Activated effector memory CD4-positive, alpha-beta T cell treated with Interleukin-2 at 50 U/mL for 16 hours (primary cell): Measurements from ENCODE around the gene PLA2G2E.
A peak's percentile ranks its signal among the peaks of the same experiment; 100 is the strongest.

ENCODE experiments used
- DNase-seq: peaks from one replicate; pipeline ENCODE4 v3.0.0-alpha.2; 2020

The PLA2G2E gene

DNA sequence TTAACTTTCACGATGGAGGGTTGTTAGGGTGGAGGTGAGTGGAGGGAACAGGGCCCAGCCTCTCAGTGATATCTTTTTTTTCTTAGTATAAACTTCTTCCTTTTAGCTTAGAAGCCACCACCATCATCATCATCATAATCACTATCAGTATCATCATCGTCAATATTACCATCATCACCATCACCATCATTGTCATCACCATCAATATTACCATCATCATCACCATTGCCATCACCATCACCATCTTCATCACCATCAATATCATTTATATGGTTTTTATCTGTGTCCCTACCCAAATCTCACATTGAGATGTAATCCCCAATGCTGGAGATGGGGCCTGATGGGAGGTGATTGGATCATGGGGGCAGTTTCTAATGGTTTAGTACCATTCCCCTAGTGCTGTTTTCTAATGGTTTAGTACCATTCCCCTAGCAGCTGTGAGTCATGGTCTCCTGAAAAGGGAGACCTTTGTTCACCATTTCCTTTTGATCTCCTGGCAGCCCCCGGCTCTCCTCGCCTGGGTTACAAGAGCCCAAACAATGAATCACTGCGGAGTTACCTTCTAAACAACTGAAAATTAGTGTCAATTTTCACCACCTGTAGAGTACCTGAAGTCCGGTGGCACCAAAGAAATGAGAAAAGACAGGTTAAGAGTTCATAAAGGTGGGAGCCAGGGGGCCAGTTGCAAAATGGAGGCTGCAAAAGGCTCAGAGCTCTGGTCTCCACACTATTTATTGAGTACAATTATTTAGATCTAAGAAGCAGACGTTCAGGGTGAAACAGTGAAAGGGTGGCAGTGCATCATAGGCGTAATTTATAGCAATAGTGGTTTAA, 3.1 kb upstream of the PLA2G2E start:
- no peak for DNase-seq

- DNase-seq = no peak
These were observed 2.1 kb upstream of the PLA2G2E start for GRCh38 chr1:19925342-19926070.

- DNase-seq = no peak
These were observed 533 bp upstream of the PLA2G2E start for GRCh38 chr1:19923953-19924346.

- no peak for DNase-seq
These were observed 1.3 kb downstream of the PLA2G2E start for GRCh38 chr1:19922015-19922688.

- no peak for DNase-seq
These were observed 2.1 kb downstream of the PLA2G2E start for GRCh38 chr1:19921310-19921709.

- no peak for DNase-seq
These were observed 3.2 kb downstream of the PLA2G2E start for GRCh38 chr1:19920132-19920710.

DNA sequence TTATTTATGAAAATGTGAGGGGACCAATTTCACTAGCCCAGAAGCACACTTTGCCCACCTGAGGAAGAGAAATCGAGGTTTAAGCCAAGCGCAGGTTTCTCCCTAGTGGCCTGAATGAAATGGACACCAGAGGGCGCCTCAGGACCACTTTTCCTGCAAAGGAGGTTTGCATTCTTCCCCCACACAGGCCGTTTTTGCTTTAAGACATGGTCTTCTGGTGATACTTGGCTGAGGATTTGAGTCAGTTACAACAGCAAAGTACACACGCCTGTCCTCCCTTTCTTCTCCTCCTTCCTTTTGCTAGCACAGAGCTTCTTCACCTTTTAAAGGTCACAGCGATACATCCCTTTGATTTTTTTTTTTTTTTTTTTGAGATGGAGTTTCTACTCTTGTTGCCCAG, 5.4 kb downstream of the PLA2G2E start:
- peak; percentile 60 for DNase-seq

DNA sequence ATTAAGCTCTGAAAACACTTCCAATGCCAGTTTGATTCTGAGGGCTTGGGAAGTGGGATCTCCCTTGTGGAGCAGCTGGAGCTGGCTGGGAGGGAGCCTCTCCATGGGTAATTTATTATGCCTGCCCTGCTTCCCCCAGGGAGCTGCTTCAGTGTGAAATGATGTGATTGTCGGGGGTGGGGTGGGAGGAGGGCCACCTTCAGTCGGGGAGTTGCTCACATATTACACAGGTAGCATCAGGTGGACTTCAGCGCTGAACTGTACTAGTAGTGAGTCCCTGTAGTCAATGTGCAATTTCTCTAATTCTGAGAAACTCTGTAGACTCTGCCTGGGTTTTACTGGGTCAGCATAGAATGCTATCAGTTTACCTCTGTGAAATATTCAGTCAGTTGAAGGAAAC, 12.8 kb downstream of the PLA2G2E start:
- no peak for DNase-seq

DNA sequence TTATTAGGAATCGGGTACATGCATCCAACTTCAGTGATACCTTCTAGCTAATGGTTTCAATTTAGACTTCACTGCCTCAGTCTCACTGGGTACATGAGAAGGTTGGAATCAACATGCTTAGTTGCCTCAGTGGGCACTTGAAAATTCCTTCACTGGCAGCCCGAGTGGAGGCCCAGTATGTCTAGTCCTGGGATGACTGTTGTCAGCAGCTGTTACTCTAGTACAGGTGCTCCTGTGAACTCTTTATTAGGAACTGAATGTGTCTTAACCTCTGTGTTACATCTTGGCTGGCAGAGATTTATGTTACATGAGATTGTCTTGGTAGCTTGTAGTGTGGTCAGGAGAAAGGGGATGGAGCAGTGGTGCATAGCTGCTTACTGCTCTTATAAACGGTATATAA, 13.4 kb downstream of the PLA2G2E start:
- no peak for DNase-seq

GRCh38 chr1:19909392-19909791, 14.0 kb downstream of the PLA2G2E start:
- no peak for DNase-seq

DNA sequence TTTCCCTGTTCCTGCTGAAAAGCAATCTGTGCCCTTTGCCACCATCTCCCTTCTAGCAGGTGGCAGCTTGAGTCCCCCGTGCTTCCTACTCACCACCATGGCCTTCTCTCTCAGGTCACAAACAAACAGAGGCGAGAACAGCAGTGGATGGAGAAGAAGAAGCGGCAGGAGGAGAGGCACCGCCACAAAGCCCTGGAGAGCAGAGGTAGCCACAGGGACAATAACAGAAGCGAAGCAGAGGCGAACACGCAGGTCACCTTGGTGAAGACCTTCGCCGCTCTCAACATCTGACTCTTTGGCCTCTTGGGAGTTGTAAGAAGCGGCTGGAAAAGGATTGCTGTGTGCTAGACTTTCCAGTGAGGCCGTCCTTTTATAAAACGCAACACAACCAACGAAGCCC, 16.0 kb downstream of the PLA2G2E start:
- DNase-seq = no peak

DNA sequence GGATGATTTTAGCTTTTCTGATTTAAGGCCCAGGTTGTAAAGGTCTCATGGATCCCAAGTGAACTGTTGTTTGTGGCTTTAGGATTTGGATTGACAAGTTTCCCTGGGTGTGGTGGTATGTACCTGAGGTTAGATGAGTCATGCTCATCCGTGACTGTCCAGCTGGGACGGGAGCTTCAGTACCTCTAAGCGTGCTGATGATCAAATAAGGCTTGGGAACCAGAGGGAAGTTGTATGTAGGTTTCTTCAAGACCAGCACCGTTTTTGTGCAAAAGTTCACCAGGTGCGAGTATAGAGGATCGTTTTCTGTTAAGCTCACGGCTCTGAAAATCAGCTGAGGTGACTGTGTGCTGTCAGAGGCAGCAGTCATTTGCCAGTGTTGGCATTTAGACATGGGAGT, 19.8 kb downstream of the PLA2G2E start:
- no peak for DNase-seq

- no peak for DNase-seq
These were observed 21.8 kb downstream of the PLA2G2E start for GRCh38 chr1:19901653-19902052.

DNA sequence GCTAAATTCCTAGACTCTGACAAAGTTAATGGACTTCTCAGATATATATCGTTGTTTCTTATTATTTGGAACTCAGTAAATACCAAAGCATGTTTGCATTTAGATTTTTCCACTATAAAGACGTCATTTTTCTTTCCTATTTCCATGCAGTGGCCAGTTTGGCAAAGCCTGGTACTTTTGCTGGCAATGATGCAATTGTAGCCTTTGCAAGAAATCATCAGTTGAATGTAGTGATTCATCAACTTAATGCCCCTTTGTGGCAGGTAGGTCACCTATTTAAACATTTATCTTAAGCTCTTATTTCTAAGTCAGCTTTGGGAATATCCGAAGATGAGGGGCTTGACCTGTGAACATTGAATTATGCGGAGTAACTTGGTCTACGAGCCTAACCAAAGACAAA, 29.2 kb downstream of the PLA2G2E start:
- no peak for DNase-seq

DNA sequence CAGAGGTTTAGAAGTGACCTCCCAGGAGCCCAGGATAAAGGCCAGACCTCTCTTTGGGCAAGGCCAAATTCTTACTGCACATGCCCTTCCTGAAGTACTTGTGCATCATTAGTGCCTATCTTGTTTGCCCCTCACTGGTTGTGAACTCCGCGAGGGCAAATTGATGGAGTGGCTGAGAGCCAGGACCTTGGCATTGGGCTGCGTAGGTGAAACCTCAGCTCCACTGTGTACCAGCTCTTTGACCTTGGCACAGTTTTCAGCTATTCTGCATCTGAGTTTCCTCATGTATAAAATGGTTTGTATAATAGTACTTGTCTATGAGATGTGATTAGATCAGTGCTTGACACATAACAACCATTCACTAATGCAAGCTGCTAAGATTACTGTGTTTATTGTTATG, 29.7 kb downstream of the PLA2G2E start:
- DNase-seq = no peak

DNA sequence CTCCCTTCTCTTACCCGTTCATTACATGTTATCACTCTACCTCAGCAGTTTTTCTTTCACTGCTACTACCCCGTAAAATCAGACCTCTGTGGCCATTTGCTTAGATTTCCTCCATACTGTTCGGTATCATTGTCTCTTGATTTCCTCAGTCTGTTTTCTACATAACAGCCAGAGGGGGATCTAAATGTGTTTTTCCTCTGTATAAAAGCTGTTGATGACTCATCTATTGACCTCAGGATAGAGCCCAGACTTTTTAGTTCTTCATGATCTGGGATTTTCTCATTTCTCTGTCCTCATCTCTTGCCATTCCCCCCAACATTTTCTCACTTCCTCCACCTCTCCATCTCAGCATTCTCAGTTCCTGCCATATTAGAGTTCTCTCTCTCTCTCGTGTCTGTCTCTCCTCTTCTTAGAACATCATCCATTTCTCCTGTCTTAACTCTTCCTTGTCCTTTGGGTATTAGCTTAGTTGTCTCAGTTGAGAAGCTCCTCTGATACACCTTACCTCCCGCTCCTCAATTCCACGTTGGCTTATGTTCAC, 30.7 kb downstream of the PLA2G2E start:
- DNase-seq = no peak

- DNase-seq = no peak
These were observed 31.3 kb downstream of the PLA2G2E start for GRCh38 chr1:19892129-19892528.

GRCh38 chr1:19889656-19890055, 33.8 kb downstream of the PLA2G2E start:
- no peak for DNase-seq

- no peak for DNase-seq
These were observed 35.3 kb downstream of the PLA2G2E start for GRCh38 chr1:19888112-19888511.

DNA sequence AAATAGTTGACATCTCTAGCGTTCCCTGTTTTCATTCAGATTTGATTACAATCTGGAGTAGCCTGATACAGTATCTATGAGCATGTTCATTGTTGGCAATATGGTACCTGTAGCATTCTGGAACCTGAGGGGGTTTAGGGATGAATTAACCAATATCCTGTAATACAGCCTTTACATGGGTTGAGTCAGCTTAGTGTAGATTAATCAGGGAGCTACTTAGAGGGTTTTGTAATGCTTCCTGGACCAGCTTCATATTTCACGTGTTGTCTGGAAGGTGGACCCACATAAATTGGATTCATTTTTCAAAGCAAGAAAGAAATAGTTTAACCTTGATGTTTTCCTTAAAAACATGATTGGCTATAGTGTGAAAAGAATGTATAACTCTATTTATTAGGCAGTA, 37.6 kb downstream of the PLA2G2E start:
- DNase-seq = no peak

DNA sequence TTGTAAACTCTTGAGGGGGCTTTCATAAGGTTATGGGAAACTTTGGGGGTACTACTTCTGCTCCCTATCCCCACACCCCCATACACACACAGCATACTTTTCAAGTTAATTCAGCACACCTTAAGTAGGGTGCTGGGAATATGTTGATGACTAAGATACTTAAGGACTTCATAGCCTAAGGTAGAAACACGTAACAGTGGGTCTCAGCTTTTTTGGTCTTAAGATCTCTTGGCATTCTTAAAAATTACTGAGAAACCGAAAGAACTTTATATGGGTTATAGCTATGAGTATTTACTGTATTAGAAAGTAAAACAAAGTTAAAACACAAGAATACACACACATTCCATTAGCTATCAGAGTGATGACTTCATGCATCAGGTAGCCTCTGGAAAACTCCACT, 39.1 kb downstream of the PLA2G2E start:
- DNase-seq = no peak

DNA sequence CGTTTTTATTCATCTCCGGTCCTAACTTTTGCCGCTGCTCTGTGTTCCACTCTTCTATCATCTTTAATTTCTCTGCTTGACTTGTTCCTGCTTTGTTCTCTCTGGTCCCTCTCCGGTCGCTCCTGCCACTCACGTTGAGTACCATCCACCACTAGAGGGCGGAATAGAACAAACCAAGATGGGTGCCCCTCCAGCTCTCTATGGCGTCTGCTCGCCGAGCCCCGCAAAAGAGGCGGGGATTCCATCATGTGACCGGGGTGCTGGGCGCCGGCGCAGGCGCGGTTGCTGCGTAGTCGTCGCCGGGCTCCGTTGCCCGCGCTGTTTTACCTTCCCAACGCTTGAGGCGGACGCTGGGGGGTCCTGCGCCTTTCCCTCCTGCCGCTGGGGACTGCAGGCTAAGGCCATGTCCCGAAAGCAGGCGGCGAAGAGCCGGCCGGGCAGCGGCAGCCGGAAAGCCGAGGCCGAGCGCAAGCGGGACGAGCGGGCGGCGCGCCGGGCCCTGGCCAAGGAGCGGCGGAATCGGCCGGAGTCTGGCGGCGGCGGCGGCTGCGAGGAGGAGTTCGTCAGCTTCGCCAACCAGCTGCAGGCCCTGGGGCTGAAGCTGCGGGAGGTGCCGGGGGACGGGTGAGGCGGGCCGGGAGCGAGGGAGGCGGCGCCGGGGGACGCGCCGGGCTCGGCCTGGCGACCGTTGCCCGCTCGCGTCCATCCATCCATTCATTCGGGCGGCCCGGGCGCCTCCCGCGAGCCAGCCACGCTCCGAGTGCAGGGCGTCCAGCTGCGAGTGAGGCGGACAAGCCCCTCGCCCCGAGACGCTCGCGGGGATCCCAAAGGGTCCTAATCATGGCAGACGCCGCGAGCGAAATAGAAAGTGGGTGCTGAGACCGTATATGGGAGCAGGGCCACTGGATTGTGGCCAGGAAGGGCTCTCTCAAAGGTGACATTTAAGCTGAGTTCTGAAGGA, 41.0 kb downstream of the PLA2G2E start, which contains the start of gene OTUD3:
Gene OTUD3, plus strand, starts transcription at position 285 of the 961 bp plus-strand sequence. Its CDS starts 119 bp downstream, at position 404.
- peak; percentile 94 for DNase-seq
